Thoracic aorta (tissue), 2 donors: ENCODE data around the gene NPNT. TPM values are rescaled to one million over a fixed set of nuclear protein-coding genes. Genes with fewer than 3 reads are reported as not detected.
"Not testable (repeated sequence)": the region's sequence is repeated elsewhere in the genome, so short reads cannot be mapped to it uniquely, and the experiment has no call there.

Experiments
- ATAC-seq: fragments of 150-250 bp; one replicate; pipeline ENCODE4 v1.8.0; 2017; ENCODE audit warnings: low read depth; ENCODE audit not compliant: insufficient number of reproducible peaks, low FRiP score
- DNase-seq: peaks from one replicate; pipeline ENCODE4 v3.0.0-alpha.2; 2020; ENCODE audit warnings: low spot score
- H3K27ac ChIP-seq, 2 donors: fragments of 200-600 bp; sonication (generic); 1 replicate in 1 of 2; 2 replicates in 1 of 2; pipeline ENCODE4 v1.5.1; 2016; ENCODE audit warnings: mild to moderate bottlenecking in 2 of 2, moderate library complexity in 2 of 2
- H3K27me3 ChIP-seq: fragments of 200-600 bp; sonication (generic); replicated peaks from 2 replicates; pipeline ENCODE4 v1.6.0; 2016; ENCODE audit warnings: mild to moderate bottlenecking; ENCODE audit not compliant: insufficient read depth
- H3K36me3 ChIP-seq: fragments of 200-600 bp; sonication (generic); one replicate; pipeline ENCODE4 v1.5.1; 2016
- H3K4me1 ChIP-seq, 2 donors: fragments of 200-600 bp; sonication (generic); 1 replicate in 1 of 2; 2 replicates in 1 of 2; pipeline versions ENCODE4 v1.5.1 to v1.6.0; 2016; ENCODE audit warnings: low read depth in 2 of 2, mild to moderate bottlenecking in 1 of 2; ENCODE audit not compliant: control insufficient read depth in 1 of 2
- H3K4me3 ChIP-seq: fragments of 200-600 bp; sonication (generic); 2 replicates; pipeline ENCODE4 v1.5.1; 2016; ENCODE audit warnings: mild to moderate bottlenecking
- H3K9me3 ChIP-seq: fragments of 200-600 bp; sonication (generic); 2 replicates; pipeline ENCODE4 v1.5.1; 2016
- total RNA-seq, 2 donors: library from RNA; depleted of rRNA; stranded (reverse); fragments of >200 nt; gene quantifications; one replicate each; pipeline versions ENCODE4 v1.1.0 to v1.2.3, GENCODE V29; 2016
- TF ChIP-seq, protein P1 (sequence below): fragments of 200-600 bp; sonication (generic); IDR thresholded peaks from one replicate; pipeline ENCODE4 v1.5.1; 2019; ENCODE audit warnings: antibody characterized with exemption

The NPNT gene, protein sequence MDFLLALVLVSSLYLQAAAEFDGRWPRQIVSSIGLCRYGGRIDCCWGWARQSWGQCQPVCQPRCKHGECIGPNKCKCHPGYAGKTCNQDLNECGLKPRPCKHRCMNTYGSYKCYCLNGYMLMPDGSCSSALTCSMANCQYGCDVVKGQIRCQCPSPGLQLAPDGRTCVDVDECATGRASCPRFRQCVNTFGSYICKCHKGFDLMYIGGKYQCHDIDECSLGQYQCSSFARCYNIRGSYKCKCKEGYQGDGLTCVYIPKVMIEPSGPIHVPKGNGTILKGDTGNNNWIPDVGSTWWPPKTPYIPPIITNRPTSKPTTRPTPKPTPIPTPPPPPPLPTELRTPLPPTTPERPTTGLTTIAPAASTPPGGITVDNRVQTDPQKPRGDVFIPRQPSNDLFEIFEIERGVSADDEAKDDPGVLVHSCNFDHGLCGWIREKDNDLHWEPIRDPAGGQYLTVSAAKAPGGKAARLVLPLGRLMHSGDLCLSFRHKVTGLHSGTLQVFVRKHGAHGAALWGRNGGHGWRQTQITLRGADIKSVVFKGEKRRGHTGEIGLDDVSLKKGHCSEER
- 100 to 1,000 TPM; 167 to 240 TPM for total RNA-seq

DNA sequence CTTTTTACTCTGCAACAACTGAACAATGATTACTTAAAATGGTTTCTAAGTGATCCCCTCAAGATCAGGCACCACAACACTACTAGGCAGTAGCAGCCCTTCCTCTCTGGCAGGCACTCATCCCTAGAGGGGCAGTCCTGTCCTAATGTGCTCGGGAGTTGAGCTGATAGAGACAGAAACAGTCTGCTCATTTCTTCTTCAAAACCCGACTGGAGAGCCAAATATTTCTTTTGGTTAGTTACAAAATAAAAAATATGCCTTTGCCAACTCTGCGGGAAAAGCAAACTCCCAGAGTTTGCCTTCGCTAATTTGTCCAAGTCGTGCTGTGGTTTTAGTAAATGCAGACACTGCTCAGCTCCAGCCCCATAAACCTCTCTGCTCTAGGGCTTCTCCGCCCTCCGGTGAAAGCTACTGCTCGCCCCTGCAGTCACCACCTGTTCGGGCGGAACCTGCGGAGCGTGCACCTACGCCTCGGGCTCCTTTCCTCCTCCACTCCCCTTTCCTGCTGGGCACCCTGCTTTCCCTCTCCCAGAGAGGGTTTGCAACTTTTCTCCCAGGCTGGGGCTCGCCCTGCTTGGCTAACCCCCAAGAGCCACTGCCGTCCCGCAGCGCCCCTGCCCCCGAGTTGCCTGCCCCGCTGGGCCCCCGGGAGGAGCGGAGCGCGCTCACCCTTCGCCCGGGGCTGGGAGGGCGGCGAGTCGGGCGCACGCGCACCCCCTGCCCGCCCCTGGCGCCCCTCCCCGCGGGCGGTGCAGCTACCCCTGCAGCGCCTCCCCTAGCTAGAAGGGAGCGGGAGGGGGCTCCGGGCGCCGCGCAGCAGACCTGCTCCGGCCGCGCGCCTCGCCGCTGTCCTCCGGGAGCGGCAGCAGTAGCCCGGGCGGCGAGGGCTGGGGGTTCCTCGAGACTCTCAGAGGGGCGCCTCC lies at the start of gene NPNT:
TSS of gene NPNT (plus strand) at position 812 of the 923 bp plus-strand sequence. CDS start 182 bp downstream, outside the sequence.
- peak within 1 kb of the TSS; percentile 89 for H3K4me3 ChIP-seq
- TF ChIP-seq, protein P1, sequence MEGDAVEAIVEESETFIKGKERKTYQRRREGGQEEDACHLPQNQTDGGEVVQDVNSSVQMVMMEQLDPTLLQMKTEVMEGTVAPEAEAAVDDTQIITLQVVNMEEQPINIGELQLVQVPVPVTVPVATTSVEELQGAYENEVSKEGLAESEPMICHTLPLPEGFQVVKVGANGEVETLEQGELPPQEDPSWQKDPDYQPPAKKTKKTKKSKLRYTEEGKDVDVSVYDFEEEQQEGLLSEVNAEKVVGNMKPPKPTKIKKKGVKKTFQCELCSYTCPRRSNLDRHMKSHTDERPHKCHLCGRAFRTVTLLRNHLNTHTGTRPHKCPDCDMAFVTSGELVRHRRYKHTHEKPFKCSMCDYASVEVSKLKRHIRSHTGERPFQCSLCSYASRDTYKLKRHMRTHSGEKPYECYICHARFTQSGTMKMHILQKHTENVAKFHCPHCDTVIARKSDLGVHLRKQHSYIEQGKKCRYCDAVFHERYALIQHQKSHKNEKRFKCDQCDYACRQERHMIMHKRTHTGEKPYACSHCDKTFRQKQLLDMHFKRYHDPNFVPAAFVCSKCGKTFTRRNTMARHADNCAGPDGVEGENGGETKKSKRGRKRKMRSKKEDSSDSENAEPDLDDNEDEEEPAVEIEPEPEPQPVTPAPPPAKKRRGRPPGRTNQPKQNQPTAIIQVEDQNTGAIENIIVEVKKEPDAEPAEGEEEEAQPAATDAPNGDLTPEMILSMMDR = no peak
- ATAC-seq = no peak
- DNase-seq = no peak
- no peaks in the 10 kb centered on the region for H3K36me3 ChIP-seq
- H3K27ac ChIP-seq = peak within 1 kb of the TSS; percentile 87
- no peaks in the 10 kb centered on the region for H3K27me3 ChIP-seq
- peaks cover 0 to 41% of the 10 kb centered on the region in 2 donors for H3K4me1 ChIP-seq
- H3K9me3 ChIP-seq = no peaks in the 10 kb centered on the region

DNA sequence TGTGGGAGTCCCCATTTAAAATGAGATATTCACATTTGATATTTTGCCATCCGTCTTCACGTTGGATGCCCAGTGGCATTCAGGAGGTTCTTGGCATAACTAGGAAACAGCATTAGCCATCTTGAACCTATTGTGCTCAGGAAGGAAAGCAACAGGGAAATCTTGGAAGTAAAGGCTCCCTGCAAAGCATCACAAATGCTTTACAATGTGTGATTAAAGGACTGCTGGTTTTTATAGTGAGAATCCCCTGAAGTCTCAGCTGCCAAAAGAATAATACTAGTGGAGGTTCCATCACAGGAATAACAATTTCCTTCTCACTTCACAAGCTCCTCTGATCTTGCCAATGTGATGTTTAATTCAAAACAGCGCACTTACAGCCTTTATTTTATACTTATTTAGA lies 49.7 kb upstream of the NPNT start:
- Histone ChIP-seq H3K9me3 (no peaks in the 10 kb centered on the region), H3K4me3 (peak overlapping the region; percentile 28), H3K27me3 (no peaks in the 10 kb centered on the region), H3K4me1 (peaks cover 7 to 41% of the 10 kb centered on the region in 2 donors), H3K36me3 (no peaks in the 10 kb centered on the region), H3K27ac (peak overlapping the region in 1 of 2 donors; percentile 27)
- ATAC-seq (no peak), DNase-seq (no peak)
- TF ChIP-seq, protein P1 = no peak

DNA sequence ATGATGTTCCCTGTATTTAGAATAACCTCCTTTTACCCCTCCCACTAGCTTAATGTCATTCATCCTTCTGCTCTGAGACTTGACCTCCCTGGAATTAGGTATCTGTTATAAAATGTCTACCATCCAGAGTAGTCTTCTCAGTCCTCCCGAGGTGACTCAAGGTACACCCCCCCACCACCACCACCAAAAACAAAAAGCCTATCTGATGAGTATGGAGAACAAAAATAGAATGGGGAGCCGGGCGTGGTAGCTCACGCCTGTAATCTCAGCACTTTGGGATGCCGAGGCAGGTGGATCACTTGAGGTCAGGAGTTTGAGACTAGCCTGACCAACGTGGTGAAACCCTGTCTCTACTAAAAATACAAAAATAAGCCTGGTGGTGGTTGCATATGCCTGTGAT lies 46.9 kb upstream of the NPNT start:
- DNase-seq, H3K27ac ChIP-seq, H3K4me3 ChIP-seq, H3K9me3 ChIP-seq, H3K27me3 ChIP-seq, ATAC-seq, H3K36me3 ChIP-seq: not testable (repeated sequence)
- peaks cover 7 to 19% of the 10 kb centered on the region in 2 donors for H3K4me1 ChIP-seq

DNA sequence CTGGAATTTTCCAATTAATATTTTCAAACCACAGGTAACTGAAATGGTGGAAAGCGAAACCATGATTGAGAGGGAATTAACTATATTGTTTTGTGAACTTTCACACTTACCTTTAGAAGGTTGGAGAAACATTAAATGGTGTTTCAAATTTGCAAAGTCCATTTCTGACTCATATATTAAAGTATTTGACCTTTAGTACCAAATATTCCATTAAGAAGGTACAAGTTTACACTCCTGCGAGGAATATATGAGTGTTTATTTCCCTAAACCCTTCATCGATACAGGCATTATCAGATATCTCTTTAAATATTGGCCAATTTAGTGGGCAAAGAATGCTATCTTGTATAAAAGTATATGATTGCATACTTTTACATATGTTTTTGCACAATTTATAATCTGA lies 44.1 kb upstream of the NPNT start:
- no peak for ATAC-seq
- no peaks in the 10 kb centered on the region for H3K4me1 ChIP-seq
- H3K36me3 ChIP-seq = no peaks in the 10 kb centered on the region
- no peak overlapping the region for H3K4me3 ChIP-seq
- no peaks in the 10 kb centered on the region for H3K27me3 ChIP-seq
- no peaks in the 10 kb centered on the region for H3K9me3 ChIP-seq
- DNase-seq = no peak
- TF ChIP-seq, protein P1 = no peak
- no peak overlapping the region for H3K27ac ChIP-seq

DNA sequence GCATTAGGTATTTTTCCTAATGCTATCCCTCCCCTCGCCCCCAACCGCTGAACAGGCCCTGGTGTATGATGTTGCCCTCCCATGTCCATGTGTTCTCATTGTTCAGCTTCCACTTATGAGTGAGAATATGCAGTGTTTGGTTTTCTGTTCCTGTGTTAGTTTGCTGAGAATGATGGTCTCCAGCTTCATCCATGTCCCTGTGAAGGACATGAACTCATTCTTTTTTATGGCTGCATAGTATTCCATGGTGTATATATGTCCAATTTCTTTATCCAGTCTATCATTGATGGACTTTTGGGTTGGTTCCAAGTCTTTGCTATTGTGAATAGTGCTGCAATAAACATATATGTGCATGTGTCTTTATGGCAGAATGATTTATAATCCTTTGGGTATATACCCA lies 43.0 kb upstream of the NPNT start:
- not testable (repeated sequence) for H3K9me3 ChIP-seq, DNase-seq, H3K4me1 ChIP-seq, H3K36me3 ChIP-seq, H3K4me3 ChIP-seq, H3K27me3 ChIP-seq, ATAC-seq, H3K27ac ChIP-seq
